Neural cell (in vitro differentiated cells): Measurements from ENCODE around the gene DGLUCY. TPM values are rescaled to one million over a fixed set of nuclear protein-coding genes. Genes with fewer than 3 reads are reported as not detected.

Experiments used
- H2AFZ ChIP-seq: fragments of 200-600, 300-800 bp; sonication (generic), shearing (Covaris generic); 2 replicates; pipeline ENCODE4 v1.6.0; 2014; ENCODE audit warnings: low read depth, mild to moderate bottlenecking, antibody characterized with exemption, low read length, moderate library complexity
- H3F3A ChIP-seq: fragments of 200-600 bp; shearing (Covaris generic); 2 replicates; pipeline ENCODE4 v1.6.1; 2016; ENCODE audit warnings: mild to moderate bottlenecking, moderate library complexity, mixed read lengths, antibody characterized with exemption, low read length; ENCODE audit not compliant: insufficient read depth, poor library complexity, severe bottlenecking
- H3K27ac ChIP-seq: fragments of 200-600, 300-800 bp; sonication (generic), shearing (Covaris generic); 2 replicates; pipeline ENCODE4 v1.5.1; 2014; ENCODE audit warnings: mild to moderate bottlenecking, low read length, moderate library complexity
- H3K27me3 ChIP-seq: fragments of 300-800, 200-600 bp; sonication (generic), shearing (Covaris generic); 2 replicates; pipeline ENCODE4 v1.6.0; 2014; ENCODE audit warnings: mild to moderate bottlenecking, low read depth, low read length, moderate library complexity; ENCODE audit not compliant: insufficient read depth
- H3K36me3 ChIP-seq: fragments of 300-800, 200-600 bp; sonication (generic), shearing (Covaris generic); 2 replicates; pipeline ENCODE4 v1.5.1; 2014; ENCODE audit warnings: mild to moderate bottlenecking, antibody characterized with exemption, low read length, moderate library complexity; ENCODE audit not compliant: insufficient read depth
- H3K4me2 ChIP-seq: fragments of 300-800, 200-600 bp; sonication (generic), shearing (Covaris generic); 2 replicates; pipeline ENCODE4 v1.6.0; 2014; ENCODE audit warnings: mild to moderate bottlenecking, low read length
- H3K4me3 ChIP-seq: fragments of 300-800, 200-600 bp; sonication (generic), shearing (Covaris generic); 2 replicates; pipeline ENCODE4 v1.5.1; 2014; ENCODE audit warnings: mild to moderate bottlenecking, low read length, moderate library complexity
- H3K79me2 ChIP-seq: fragments of 200-600 bp; shearing (Covaris generic); replicated peaks from 2 replicates; pipeline ENCODE4 v1.6.0; 2014; ENCODE audit warnings: mild to moderate bottlenecking, low read length, moderate library complexity; ENCODE audit not compliant: insufficient read depth
- H3K9ac ChIP-seq: fragments of 300-800, 200-600 bp; sonication (generic), shearing (Covaris generic); 2 replicates; pipeline ENCODE4 v1.6.1; 2016; ENCODE audit warnings: mild to moderate bottlenecking, low read length, mixed read lengths
- H3K9me2 ChIP-seq: fragments of 200-600 bp; shearing (Covaris generic); 2 replicates; pipeline ENCODE4 v1.6.1; 2016; ENCODE audit warnings: mild to moderate bottlenecking, low read length, mixed read lengths; ENCODE audit not compliant: insufficient read depth
- H3K9me3 ChIP-seq: fragments of 200-600, 300-800 bp; sonication (generic), shearing (Covaris generic); 2 replicates; pipeline ENCODE4 v1.6.1; 2016; ENCODE audit warnings: mild to moderate bottlenecking, mixed run types, low read length, moderate library complexity, mixed read lengths
- H4K20me1 ChIP-seq: fragments of 200-600 bp; shearing (Covaris generic); 2 replicates; pipeline ENCODE4 v1.6.1; 2016; ENCODE audit warnings: mild to moderate bottlenecking, mixed run types; ENCODE audit not compliant: insufficient read depth
- CTCF ChIP-seq: fragments of 450-650 bp; IDR thresholded peaks from 2 replicates; pipeline ENCODE4 v1.5.1; 2014; ENCODE audit warnings: antibody characterized with exemption, mild to moderate bottlenecking, moderate library complexity; ENCODE audit not compliant: poor library complexity, severe bottlenecking
- EP300 ChIP-seq: fragments of 450-650 bp; conservative IDR thresholded peaks from 2 replicates; pipeline ENCODE4 v1.6.1; 2014; ENCODE audit warnings: antibody characterized with exemption, mild to moderate bottlenecking, moderate library complexity; ENCODE audit not compliant: poor library complexity, severe bottlenecking
- EZH2 ChIP-seq: fragments of 200-600, 300-800 bp; shearing (Covaris generic), sonication (generic); IDR thresholded peaks from 2 replicates; pipeline ENCODE4 v1.6.1; 2014; ENCODE audit warnings: antibody characterized with exemption, low read length, borderline replicate concordance, mild to moderate bottlenecking; ENCODE audit not compliant: insufficient read depth, poor library complexity, severe bottlenecking
- MXI1 ChIP-seq: fragments of 450-650 bp; conservative IDR thresholded peaks from 2 replicates; pipeline ENCODE4 v1.6.1; 2014; ENCODE audit warnings: antibody characterized with exemption, mild to moderate bottlenecking; ENCODE audit not compliant: poor library complexity, severe bottlenecking
- POLR2AphosphoS5 ChIP-seq: IDR thresholded peaks from 2 replicates; pipeline ENCODE4 v1.6.1; 2012
- RAD21 ChIP-seq: fragments of 450-650 bp; conservative IDR thresholded peaks from 2 replicates; pipeline ENCODE4 v1.6.1; 2014; ENCODE audit warnings: antibody characterized with exemption, mild to moderate bottlenecking, moderate library complexity
- REST ChIP-seq: IDR thresholded peaks from 2 replicates; pipeline ENCODE4 v1.6.1; 2012; ENCODE audit warnings: borderline replicate concordance
- SMC3 ChIP-seq: fragments of 450-650 bp; conservative IDR thresholded peaks from 2 replicates; pipeline ENCODE4 v1.6.1; 2014; ENCODE audit warnings: antibody characterized with exemption, mild to moderate bottlenecking, moderate library complexity; ENCODE audit not compliant: poor library complexity
- TAF1 ChIP-seq: IDR thresholded peaks from 2 replicates; pipeline ENCODE4 v1.6.1; 2012; ENCODE audit warnings: low read depth
- polyA plus RNA-seq: library from polyadenylated mRNA; depleted of rRNA; stranded (reverse); fragments of >200 nt; gene quantifications from 2 replicates; pipeline ENCODE4 v1.2.3, GENCODE V29; 2014

DGLUCY gene
- polyA plus RNA-seq, 1 donor from 2014 or later = 30.5 TPM

DNA sequence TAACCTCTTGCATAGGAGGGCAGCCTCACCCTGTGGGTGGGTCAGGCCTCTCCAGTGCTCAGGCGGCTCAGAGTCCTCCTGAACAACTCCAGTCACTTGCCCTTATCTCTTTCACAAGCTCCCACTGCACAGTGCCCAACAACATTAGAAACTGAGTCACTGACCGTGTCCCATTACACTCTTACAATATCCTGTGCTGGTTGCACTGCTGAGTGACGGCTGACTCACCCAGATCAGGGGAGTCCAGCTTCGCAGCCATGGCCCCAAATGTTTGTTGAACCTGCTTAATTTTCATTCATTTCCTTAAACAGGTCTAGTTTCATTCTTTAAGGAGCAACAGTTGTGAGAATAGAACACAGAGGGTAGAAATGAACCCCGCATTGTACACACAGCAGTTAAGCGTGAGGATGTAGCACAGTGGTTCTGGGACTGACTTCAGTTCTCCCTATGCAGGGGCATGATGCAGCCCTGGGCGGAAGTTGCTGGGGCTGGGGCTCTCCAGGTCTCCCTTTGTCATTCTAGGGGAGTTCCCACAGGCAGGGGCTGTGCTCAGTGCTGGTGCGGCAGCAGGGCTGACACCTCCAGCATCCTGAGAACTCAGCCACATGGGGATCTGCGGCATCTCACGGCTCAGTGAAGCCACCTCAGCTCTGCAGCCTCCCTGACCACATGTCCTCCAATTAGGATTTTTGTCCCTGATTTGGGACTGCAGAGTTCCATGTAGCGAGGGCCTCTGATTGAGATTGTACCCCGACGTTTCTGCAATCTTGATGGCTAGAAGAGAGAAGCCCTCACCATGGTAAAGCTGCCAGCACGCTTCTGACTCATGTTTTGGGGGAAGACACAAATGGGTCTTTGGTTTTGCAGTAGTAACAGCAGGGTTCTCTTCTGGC lies 114.5 kb downstream of the DGLUCY start:
- Histone ChIP-seq H3K9ac (no peak overlapping the region), H3K9me3 (no peaks in the 10 kb centered on the region), H3K27ac (no peak overlapping the region), H3K4me2 (no peak overlapping the region), H3K36me3 (no peaks in the 10 kb centered on the region), H3K79me2 (no peaks in the 10 kb centered on the region), H2AFZ (no peak overlapping the region), H3K9me2 (no peaks in the 10 kb centered on the region), H4K20me1 (no peaks in the 10 kb centered on the region), H3K27me3 (no peaks in the 10 kb centered on the region), H3K4me3 (no peak overlapping the region), H3F3A (no peaks in the 10 kb centered on the region)
- TF ChIP-seq EP300 (no peak), RAD21 (no peak), POLR2AphosphoS5 (no peak), TAF1 (no peak), REST (no peak), EZH2 (no peak), MXI1 (no peak), SMC3 (no peak), CTCF (no peak)

GRCh38 chr14:91229005-91229382 lies 115.1 kb downstream of the DGLUCY start:
- TF ChIP-seq EZH2 (no peak), REST (no peak), RAD21 (no peak), TAF1 (no peak), EP300 (no peak)
- no peak overlapping the region for H3K9ac ChIP-seq
- H3K4me3 ChIP-seq = no peak overlapping the region
- no peak overlapping the region for H3K27ac ChIP-seq
- no peaks in the 10 kb centered on the region for H3F3A ChIP-seq
- no peak overlapping the region for H3K4me2 ChIP-seq
- H3K79me2 ChIP-seq = no peaks in the 10 kb centered on the region
- H4K20me1 ChIP-seq = no peaks in the 10 kb centered on the region
- H3K36me3 ChIP-seq = no peaks in the 10 kb centered on the region
- H3K27me3 ChIP-seq = no peaks in the 10 kb centered on the region
- H3K9me2 ChIP-seq = no peaks in the 10 kb centered on the region
- no peak overlapping the region for H2AFZ ChIP-seq
- no peaks in the 10 kb centered on the region for H3K9me3 ChIP-seq
